Measurements from ENCODE around the gene NAIF1.

- TF ChIP-seq CTCF (IDR thresholded peaks at IDR 0.05; ENCODE audit: low read depth, low read length): no peak
- TF ChIP-seq EZH2phosphoT487 (IDR thresholded peaks at IDR 0.05; ENCODE audit: low read depth): no peak
Measured at GRCh38 chr9:128056086-128056485, 11.0 kb downstream of the NAIF1 start.
